Peyer's patch (tissue), 4 donors: Measurements from ENCODE around the gene RPL11.

Experiments used
- POLR2A ChIP-seq, 2 donors: fragments of 450-650 bp; IDR thresholded peaks; one replicate each; pipeline ENCODE4 v1.5.1; 2017; ENCODE audit warnings: antibody characterized with exemption in 2 of 2, mild to moderate bottlenecking in 2 of 2, moderate library complexity in 2 of 2
- TF ChIP-seq, protein P1 (sequence below), 6 experiments: fragments of 450-650 bp in 4 of 6; fragments of 200-600 bp in 2 of 6; sonication (generic) in 1 of 6; IDR thresholded peaks; one replicate each; pipeline ENCODE4 v1.5.1; 2017 to 2019; ENCODE audit warnings: antibody characterized with exemption in 6 of 6, mild to moderate bottlenecking in 3 of 6, moderate library complexity in 1 of 6

DNA sequence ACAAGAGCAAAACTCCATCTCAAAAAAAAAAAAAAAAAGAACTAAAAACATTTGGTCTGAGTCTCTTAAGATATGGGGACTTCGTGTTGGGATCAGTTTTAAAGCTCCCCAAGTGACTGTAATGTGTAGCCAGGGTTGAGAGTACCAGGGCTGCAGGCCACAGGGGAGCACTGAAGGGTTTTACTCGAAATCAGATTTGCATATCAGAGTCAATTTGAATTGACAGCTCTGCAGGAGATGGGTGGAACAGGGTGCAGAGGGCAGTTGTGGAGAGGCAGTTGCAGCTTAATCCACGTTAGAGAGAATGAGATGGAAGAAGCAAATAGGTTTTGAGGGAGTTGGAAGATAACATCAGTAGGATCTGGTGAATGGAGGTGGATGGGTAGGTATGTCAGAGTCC is 31.0 kb downstream of the RPL11 start:
- TF ChIP-seq, protein P1, sequence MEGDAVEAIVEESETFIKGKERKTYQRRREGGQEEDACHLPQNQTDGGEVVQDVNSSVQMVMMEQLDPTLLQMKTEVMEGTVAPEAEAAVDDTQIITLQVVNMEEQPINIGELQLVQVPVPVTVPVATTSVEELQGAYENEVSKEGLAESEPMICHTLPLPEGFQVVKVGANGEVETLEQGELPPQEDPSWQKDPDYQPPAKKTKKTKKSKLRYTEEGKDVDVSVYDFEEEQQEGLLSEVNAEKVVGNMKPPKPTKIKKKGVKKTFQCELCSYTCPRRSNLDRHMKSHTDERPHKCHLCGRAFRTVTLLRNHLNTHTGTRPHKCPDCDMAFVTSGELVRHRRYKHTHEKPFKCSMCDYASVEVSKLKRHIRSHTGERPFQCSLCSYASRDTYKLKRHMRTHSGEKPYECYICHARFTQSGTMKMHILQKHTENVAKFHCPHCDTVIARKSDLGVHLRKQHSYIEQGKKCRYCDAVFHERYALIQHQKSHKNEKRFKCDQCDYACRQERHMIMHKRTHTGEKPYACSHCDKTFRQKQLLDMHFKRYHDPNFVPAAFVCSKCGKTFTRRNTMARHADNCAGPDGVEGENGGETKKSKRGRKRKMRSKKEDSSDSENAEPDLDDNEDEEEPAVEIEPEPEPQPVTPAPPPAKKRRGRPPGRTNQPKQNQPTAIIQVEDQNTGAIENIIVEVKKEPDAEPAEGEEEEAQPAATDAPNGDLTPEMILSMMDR (IDR thresholded peaks at IDR 0.05): no peak
- no peak for TF ChIP-seq POLR2A (IDR thresholded peaks at IDR 0.05)
